Measurements from ENCODE around the gene UROC1. TPM values are rescaled to one million over a fixed set of nuclear protein-coding genes. Genes with fewer than 3 reads are reported as not detected.

The UROC1 gene
- total RNA-seq, 1 experiment from 2014 or later, result not detected

DNA sequence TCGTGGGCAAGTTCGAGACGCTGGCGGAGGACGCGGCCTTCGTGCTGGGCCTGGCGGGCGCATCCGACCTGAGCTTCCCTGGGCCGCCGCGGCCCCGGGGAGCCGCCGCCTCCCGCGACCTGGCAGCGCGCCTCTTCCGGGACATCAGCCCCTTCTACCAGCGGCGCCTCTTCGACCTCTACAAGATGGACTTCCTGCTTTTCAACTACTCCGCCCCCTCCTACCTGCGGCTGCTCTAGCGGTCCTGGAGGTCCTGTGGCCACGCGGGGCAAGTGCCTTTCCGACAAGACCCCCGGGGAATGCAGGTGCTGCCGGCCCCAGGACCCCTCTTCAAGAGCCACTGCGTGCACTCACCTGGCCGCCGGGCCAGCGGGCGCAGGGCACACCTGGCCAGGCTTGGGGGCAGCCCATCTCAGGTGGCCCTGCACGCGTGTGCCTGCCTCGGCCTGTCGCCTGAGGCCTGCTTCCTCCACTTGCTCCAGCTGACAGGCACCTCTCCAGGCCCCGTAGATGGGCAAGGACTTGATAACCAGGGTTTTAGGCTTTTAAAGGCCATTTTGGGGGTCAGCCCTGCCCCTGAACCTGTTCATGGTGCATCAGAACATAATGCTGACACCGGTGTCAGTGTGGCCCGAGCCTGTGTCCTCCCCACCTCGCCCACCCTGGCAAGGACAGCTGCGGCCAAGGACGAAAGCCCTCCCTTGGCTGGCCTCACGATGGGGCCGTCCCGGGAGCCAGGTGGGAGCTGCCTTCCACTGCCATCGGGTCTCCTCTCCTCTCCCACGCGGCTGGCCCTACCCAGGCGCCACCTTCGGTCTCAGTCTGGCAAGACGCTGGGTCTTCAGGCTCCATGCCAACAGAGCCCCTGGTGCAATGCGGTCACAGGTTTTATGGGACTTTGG is 25.0 kb upstream of the UROC1 start:
- no peak overlapping the region for H3K27ac Mint-ChIP-seq
- Histone ChIP-seq H2AFZ (ENCODE audit: low read length) (no peak overlapping the region), H2BK15ac (ENCODE audit: low read depth, low read length) (no peak overlapping the region), H4K91ac (ENCODE audit: insufficient read length, low read depth, low read length) (no peak overlapping the region), H2BK12ac (ENCODE audit: insufficient read length, low read depth, low read length) (no peak overlapping the region), H3K4me2 (ENCODE audit: insufficient read depth, insufficient read length, low read length) (no peak overlapping the region), H3K23ac (ENCODE audit: insufficient read length, low read depth, low read length) (no peak overlapping the region), H3K27ac (ENCODE audit: insufficient read length, low read depth, low read length) (no peak overlapping the region), H3K79me2 (ENCODE audit: insufficient read depth, low read length) (no peaks in the 10 kb centered on the region), H4K5ac (ENCODE audit: insufficient read length, low read depth, low read length) (no peak overlapping the region), H3T11ph (ENCODE audit: low read length) (no peak overlapping the region), H2AK5ac (ENCODE audit: insufficient read length, low read length) (no peak overlapping the region), H3K9me3 (ENCODE audit: control insufficient read depth, low read depth, low read length) (no peaks in the 10 kb centered on the region), H4K20me1 (ENCODE audit: control insufficient read depth, insufficient read depth, insufficient read length) (peaks cover 3% of the 10 kb centered on the region), H3K18ac (ENCODE audit: insufficient read length, low read depth, low read length) (no peak overlapping the region), H3K14ac (ENCODE audit: insufficient read depth, low read length) (no peak overlapping the region), H3K79me1 (ENCODE audit: insufficient read depth, low read depth, low read length, poor library complexity, severe bottlenecking) (no peaks in the 10 kb centered on the region), H2BK20ac (ENCODE audit: low read depth, low read length, poor library complexity, severe bottlenecking) (no peak overlapping the region), H4K8ac (replicated peaks; ENCODE audit: insufficient read length, low read depth, low read length) (no peak overlapping the region), H3K56ac (ENCODE audit: insufficient read length, low read depth, low read length) (no peak overlapping the region), H3K27me3 (ENCODE audit: insufficient read depth, low read length) (no peaks in the 10 kb centered on the region), H2BK120ac (ENCODE audit: low read depth, low read length, poor library complexity, severe bottlenecking) (no peak overlapping the region), H2BK5ac (ENCODE audit: insufficient read length, low read length) (no peak overlapping the region), H3K23me2 (ENCODE audit: insufficient read length, low read depth, low read length, poor library complexity, severe bottlenecking) (no peaks in the 10 kb centered on the region), H3K9ac (ENCODE audit: extremely low read depth, insufficient read length, low read length) (no peak overlapping the region), H3K4ac (ENCODE audit: low read depth, low read length) (no peak overlapping the region), H3K4me1 (ENCODE audit: insufficient read depth, low read length) (no peaks in the 10 kb centered on the region)
- no peak overlapping the region for H3K4me3 Mint-ChIP-seq
- no CpG with 5 or more reads among the region's 57 CpGs for WGBS (ENCODE audit: extremely low coverage, insufficient read length, low lambda C conversion rate)
- H3K36me3 Mint-ChIP-seq (ENCODE audit: insufficient read depth in 1 of 3, low read depth in 3 of 3), result peaks cover 0 to 3% (median 0%) of the 10 kb centered on the region in 3 experiments; a peak in 2 of 7 replicates
- H3K4me1 Mint-ChIP-seq, result peaks cover 4 to 16% of the 10 kb centered on the region in 2 experiments
- TF ChIP-seq, protein P1, sequence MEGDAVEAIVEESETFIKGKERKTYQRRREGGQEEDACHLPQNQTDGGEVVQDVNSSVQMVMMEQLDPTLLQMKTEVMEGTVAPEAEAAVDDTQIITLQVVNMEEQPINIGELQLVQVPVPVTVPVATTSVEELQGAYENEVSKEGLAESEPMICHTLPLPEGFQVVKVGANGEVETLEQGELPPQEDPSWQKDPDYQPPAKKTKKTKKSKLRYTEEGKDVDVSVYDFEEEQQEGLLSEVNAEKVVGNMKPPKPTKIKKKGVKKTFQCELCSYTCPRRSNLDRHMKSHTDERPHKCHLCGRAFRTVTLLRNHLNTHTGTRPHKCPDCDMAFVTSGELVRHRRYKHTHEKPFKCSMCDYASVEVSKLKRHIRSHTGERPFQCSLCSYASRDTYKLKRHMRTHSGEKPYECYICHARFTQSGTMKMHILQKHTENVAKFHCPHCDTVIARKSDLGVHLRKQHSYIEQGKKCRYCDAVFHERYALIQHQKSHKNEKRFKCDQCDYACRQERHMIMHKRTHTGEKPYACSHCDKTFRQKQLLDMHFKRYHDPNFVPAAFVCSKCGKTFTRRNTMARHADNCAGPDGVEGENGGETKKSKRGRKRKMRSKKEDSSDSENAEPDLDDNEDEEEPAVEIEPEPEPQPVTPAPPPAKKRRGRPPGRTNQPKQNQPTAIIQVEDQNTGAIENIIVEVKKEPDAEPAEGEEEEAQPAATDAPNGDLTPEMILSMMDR (conservative IDR thresholded peaks at IDR 0.05), result no peak
- peak; percentile 46 for DNase-seq
- no peaks in the 10 kb centered on the region for H3K9me3 Mint-ChIP-seq
- peaks cover 9% of the 10 kb centered on the region for H3K27me3 Mint-ChIP-seq (ENCODE audit: low read depth)
